Measurements from ENCODE around the gene TMPRSS9.
A peak's percentile ranks its signal among the peaks of the same experiment; 100 is the strongest.
"Not testable (repeated sequence)": the region's sequence is repeated elsewhere in the genome, so short reads cannot be mapped to it uniquely, and the experiment has no call there.

The TMPRSS9 gene

GRCh38 chr19:2458776-2459175 is 98.7 kb downstream of the TMPRSS9 start:
- not testable (repeated sequence) for DNase-seq (ENCODE audit: low read depth, low spot score)

DNA sequence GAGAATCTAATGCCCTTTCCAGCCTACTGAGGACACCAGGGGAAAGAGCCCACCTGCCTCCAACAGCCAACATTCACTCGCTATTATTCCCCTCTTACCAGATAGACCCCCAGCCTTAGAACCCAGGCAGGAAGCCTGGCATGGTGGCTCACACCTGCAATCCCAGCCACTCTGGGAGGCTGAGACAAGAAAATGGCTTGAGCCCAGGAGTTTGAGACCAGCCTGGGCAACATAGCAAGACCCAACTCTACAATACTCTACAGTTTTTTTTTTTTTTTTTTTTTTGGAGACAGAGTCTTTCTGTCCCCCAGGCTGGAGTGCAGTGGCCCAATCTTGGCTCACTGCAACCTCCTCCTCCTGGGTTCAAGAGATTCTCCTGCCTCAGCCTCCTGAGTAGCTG is 100.2 kb downstream of the TMPRSS9 start:
- DNase-seq (ENCODE audit: low read depth, low spot score): no peak

DNA sequence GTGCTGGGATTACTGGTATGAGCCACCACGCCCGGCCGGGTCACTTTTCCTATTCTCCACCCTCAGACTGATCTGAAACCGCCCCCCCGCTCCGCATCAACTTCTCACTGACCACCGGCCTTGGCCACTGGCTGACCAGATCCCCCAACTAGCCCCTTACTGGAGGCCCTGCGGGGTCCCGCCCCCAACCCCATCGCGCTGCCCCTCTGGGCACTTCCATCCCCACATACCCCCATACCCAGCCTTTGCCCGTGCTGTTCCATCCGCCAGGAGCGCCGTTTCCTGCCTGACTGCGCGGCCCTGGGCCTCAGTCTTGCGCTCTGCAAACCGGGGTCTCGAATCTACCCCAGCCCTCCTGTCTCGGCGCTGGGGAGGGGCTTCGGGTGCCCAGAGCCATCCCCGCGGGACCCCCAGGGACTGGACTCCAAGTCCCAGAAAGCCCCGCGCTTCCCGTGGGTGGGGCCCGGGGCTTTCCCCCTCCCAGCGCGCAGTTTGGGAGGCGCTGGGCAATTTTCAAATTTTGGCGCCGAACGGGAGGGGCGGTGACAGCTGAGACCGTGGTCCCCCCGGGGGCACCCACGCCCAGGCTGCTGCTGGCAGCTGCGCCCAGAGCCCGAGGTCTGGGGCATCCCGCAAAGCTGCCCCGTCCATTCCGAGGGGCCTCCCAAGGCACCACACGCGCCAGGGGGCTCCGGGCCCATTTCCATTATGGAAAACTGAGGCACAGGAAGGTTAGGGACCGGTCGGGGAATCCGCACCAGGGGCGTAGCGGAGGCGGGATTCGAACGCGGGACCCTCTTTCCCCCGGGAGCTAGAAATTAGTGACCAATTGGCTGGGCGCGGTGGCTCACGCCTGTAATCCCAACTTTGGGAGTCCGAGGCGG is 101.9 kb downstream of the TMPRSS9 start:
- no peak for DNase-seq (ENCODE audit: low read depth, low spot score)

DNA sequence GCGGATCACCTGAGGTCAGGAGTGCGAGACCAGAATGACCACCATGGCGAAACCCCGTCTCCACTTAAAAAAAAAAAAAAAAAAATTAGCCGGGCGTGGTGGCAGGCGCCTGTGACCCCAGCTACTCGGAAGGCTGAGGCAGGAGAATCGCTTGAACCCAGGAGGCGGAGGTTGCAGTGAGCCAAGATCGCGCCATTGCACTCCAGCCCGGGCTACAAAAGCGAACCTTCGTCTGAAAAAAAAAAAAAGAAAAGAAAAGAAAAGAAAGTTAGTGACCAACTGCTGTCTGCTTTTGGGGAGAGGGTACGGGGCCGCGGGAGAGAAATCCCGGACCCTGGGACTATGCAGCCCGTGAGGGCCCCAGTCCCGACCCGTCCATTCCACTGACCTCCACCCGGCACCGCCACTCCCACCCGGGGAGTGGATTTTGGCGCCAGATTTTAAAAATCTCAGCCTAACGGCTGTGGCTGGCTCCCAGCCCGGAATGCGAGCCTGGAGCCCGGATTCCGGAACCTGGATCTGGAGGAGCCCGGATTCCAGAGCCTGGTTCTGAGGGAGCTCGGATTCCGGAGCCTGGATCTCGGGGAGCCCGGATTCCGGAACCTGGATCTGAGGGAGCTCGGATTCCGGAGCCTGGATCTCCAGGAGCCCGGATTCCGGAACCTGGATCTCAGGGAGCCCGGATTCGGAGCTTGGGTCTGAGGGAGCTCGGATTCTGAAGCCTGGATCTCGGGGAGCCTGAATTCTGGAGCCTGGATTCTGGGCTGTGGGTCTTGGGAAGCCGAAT is 102.8 kb downstream of the TMPRSS9 start:
- peak; percentile 75 for DNase-seq (ENCODE audit: low read depth, low spot score)

DNA sequence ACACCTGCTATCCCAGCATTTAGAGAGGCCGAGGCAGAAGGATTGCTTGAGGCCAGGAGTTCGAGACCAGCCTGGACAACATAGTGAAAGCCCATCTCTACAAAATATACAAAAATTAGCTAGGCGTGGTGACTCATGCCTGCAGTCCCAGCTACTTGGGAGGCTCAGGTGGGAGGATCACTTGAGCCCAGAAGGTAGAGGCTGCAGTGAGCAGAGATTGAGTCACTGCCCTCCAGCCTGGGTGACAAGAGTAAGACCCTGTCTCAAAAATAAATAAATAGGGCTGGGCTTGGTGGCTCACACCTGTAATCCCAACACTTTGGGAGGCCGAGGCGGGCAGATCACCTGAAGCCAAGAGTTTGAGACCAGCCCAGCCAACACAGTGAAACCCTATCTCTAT is 103.6 kb downstream of the TMPRSS9 start:
- not testable (repeated sequence) for DNase-seq (ENCODE audit: low read depth, low spot score)

- no peak for DNase-seq (ENCODE audit: low read depth, low spot score)
Observed at GRCh38 chr19:2464389-2464788, 104.3 kb downstream of the TMPRSS9 start.

DNA sequence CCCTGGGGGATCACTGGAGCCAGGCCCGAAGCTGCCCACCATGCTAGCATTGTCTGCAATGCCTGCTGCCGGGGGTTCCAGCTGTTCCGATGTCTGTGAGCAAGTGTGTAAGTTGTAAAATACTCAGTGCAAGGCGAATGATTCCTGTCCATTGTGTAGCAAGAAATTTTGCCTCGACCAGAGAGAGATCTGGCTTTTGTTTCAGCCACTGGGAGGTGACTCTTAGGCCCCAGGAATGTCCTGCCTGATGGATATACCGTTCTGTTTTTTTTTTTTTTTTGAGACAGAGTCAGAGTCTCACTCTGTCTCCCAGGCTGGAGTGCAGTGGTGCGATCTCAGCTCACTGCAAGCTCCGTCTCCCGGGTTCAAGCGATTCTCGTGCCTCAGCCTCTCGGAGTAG is 108.5 kb downstream of the TMPRSS9 start:
- DNase-seq (ENCODE audit: low read depth, low spot score): no peak

- no peak for DNase-seq (ENCODE audit: low read depth, low spot score)
Observed at GRCh38 chr19:2469102-2469914, 109.2 kb downstream of the TMPRSS9 start.

GRCh38 chr19:2469915-2470200 is 109.8 kb downstream of the TMPRSS9 start:
- DNase-seq (ENCODE audit: low read depth, low spot score): not testable (repeated sequence)

DNA sequence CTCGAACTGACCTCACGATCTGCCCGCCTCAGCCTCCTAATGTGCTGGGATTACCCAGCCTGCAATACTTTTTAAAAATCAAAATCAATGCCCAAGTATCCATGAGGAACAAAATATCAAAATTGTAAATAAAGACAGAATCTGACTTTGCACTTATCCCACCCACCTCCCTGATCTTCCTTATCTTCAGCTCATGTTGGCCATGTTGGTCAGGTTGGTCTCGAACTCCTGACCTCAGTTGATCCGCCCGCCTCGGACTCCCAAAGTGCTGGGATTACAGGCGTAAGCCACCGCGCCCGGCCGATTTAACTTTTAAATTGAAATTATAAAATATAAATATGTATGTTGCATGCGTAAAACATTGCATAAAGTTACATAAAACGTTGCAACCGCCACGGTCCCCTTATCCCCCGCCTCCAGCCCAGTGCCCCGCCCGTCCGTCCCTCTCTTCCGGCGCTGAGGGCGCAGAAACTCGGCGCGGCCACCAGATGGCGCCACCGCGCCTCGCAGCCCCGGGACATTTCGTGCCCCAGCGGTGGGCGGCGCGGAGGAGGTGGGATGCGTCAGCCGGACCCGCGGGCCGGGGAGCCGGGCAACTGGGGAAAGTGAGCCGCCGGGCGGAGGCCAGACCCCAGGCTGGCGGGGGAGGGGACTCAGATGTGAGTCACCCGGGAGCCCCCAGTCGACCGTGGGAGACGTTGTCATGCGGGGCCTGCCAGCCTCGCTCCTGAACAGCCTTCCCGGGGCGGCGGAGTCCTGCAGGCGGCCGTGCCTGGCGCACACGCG is 114.4 kb downstream of the TMPRSS9 start:
- peak; percentile 73 for DNase-seq (ENCODE audit: low read depth, low spot score)

GRCh38 chr19:2475018-2475701 is 115.1 kb downstream of the TMPRSS9 start:
- no peak for DNase-seq (ENCODE audit: low read depth, low spot score)
